H9 (cell line): ENCODE measurements around the gene DYRK3. TPM values are rescaled to one million over a fixed set of nuclear protein-coding genes. Genes with fewer than 3 reads are reported as not detected.

ENCODE experiments used
- DNase-seq: peaks from one replicate; pipeline ENCODE4 v3.0.0-alpha.2; 2017
- H2AFZ ChIP-seq: one replicate; pipeline ENCODE4 v1.6.1; 2013; ENCODE audit warnings: mild to moderate bottlenecking, low read length, control low read depth, moderate library complexity
- H2AK5ac ChIP-seq: 2 replicates; pipeline ENCODE4 v1.6.1; 2013; ENCODE audit warnings: low read length, control low read depth, mixed read lengths; ENCODE audit not compliant: insufficient read length
- H2BK120ac ChIP-seq: one replicate; pipeline ENCODE4 v1.6.1; 2013; ENCODE audit warnings: low read depth, mild to moderate bottlenecking, low read length, control low read depth, inconsistent platforms; ENCODE audit not compliant: poor library complexity, severe bottlenecking
- H2BK12ac ChIP-seq: 2 replicates; pipeline ENCODE4 v1.6.1; 2013; ENCODE audit warnings: low read length, control low read depth, mixed read lengths, low read depth; ENCODE audit not compliant: insufficient read length
- H2BK15ac ChIP-seq: 2 replicates; pipeline ENCODE4 v1.6.1; 2013; ENCODE audit warnings: low read depth, low read length, control low read depth
- H2BK20ac ChIP-seq: one replicate; pipeline ENCODE4 v1.6.1; 2013; ENCODE audit warnings: low read depth, mild to moderate bottlenecking, low read length, control low read depth, inconsistent platforms; ENCODE audit not compliant: poor library complexity, severe bottlenecking
- H2BK5ac ChIP-seq: 2 replicates; pipeline ENCODE4 v1.6.1; 2013; ENCODE audit warnings: low read length, control low read depth, mixed read lengths; ENCODE audit not compliant: insufficient read length
- H3K14ac ChIP-seq: 2 replicates; pipeline ENCODE4 v1.6.1; 2013; ENCODE audit warnings: low read length, control low read depth; ENCODE audit not compliant: insufficient read depth
- H3K18ac ChIP-seq: 2 replicates; pipeline ENCODE4 v1.6.1; 2013; ENCODE audit warnings: low read depth, mild to moderate bottlenecking, mixed read lengths, low read length, control low read depth; ENCODE audit not compliant: insufficient read length
- H3K23ac ChIP-seq: 2 replicates; pipeline ENCODE4 v1.6.1; 2013; ENCODE audit warnings: low read length, control low read depth, mixed read lengths, low read depth; ENCODE audit not compliant: insufficient read length
- H3K23me2 ChIP-seq: 2 replicates; pipeline ENCODE4 v1.6.1; 2013; ENCODE audit warnings: low read depth, mild to moderate bottlenecking, mixed read lengths, low read length, control low read depth; ENCODE audit not compliant: insufficient read length, poor library complexity, severe bottlenecking
- H3K27ac ChIP-seq: 2 replicates; pipeline ENCODE4 v1.5.1; 2013; ENCODE audit warnings: low read length, control low read depth, mixed read lengths, low read depth; ENCODE audit not compliant: insufficient read length
- H3K27me3 ChIP-seq: 2 replicates; pipeline ENCODE4 v1.6.1; 2013; ENCODE audit warnings: low read length, control low read depth, inconsistent platforms; ENCODE audit not compliant: insufficient read depth
- H3K4ac ChIP-seq: 2 replicates; pipeline ENCODE4 v1.6.1; 2013; ENCODE audit warnings: low read depth, mild to moderate bottlenecking, control low read depth, inconsistent platforms, low read length, moderate library complexity
- H3K4me1 ChIP-seq: 2 replicates; pipeline ENCODE4 v1.6.1; 2013; ENCODE audit warnings: low read length, control low read depth, inconsistent platforms; ENCODE audit not compliant: insufficient read depth
- H3K4me2 ChIP-seq: 2 replicates; pipeline ENCODE4 v1.6.1; 2013; ENCODE audit warnings: low read length, control low read depth, mixed read lengths; ENCODE audit not compliant: insufficient read length, insufficient read depth
- H3K56ac ChIP-seq: 2 replicates; pipeline ENCODE4 v1.6.1; 2013; ENCODE audit warnings: low read depth, mild to moderate bottlenecking, mixed read lengths, low read length, control low read depth; ENCODE audit not compliant: insufficient read length
- H3K79me1 ChIP-seq: 2 replicates; pipeline ENCODE4 v1.6.1; 2013; ENCODE audit warnings: low read depth, mild to moderate bottlenecking, moderate library complexity, low read length, control low read depth, inconsistent platforms; ENCODE audit not compliant: insufficient read depth, poor library complexity, severe bottlenecking
- H3K79me2 ChIP-seq: 2 replicates; pipeline ENCODE4 v1.6.1; 2013; ENCODE audit warnings: low read length, control low read depth, inconsistent platforms; ENCODE audit not compliant: insufficient read depth
- H3K9ac ChIP-seq: 2 replicates; pipeline ENCODE4 v1.6.1; 2013; ENCODE audit warnings: low read length, control low read depth, mixed read lengths; ENCODE audit not compliant: insufficient read length; ENCODE audit errors: extremely low read depth
- H3K9me3 ChIP-seq: one replicate; pipeline ENCODE4 v1.6.1; 2013; ENCODE audit warnings: low read depth, low read length, inconsistent platforms; ENCODE audit not compliant: control insufficient read depth
- H3T11ph ChIP-seq: one replicate; pipeline ENCODE4 v1.6.1; 2013; ENCODE audit warnings: mild to moderate bottlenecking, low read length, control low read depth, inconsistent platforms
- H4K20me1 ChIP-seq: one replicate; pipeline ENCODE4 v1.6.1; 2013; ENCODE audit not compliant: control insufficient read depth, insufficient read length, insufficient read depth
- H4K5ac ChIP-seq: 2 replicates; pipeline ENCODE4 v1.6.1; 2013; ENCODE audit warnings: low read depth, mild to moderate bottlenecking, mixed read lengths, low read length, control low read depth; ENCODE audit not compliant: insufficient read length
- H4K8ac ChIP-seq: replicated peaks from 2 replicates; pipeline ENCODE4 v1.6.1; 2013; ENCODE audit warnings: low read length, control low read depth, mixed read lengths, low read depth; ENCODE audit not compliant: insufficient read length
- H4K91ac ChIP-seq: 2 replicates; pipeline ENCODE4 v1.6.1; 2013; ENCODE audit warnings: low read depth, mild to moderate bottlenecking, moderate library complexity, mixed read lengths, low read length, control low read depth; ENCODE audit not compliant: insufficient read length
- H3K27ac Mint-ChIP-seq, 3 experiments: 2 replicates in 2 of 3; 3 replicates in 1 of 3; pipeline ENCODE4 v1.8.0; 2020 to 2021; ENCODE audit warnings: mixed read lengths in 3 of 3, mild to moderate bottlenecking in 1 of 3, moderate library complexity in 1 of 3
- H3K27me3 Mint-ChIP-seq: 2 replicates; pipeline ENCODE4 v1.8.0; 2021; ENCODE audit warnings: low read depth, mild to moderate bottlenecking, moderate library complexity, mixed read lengths
- H3K36me3 Mint-ChIP-seq, 3 experiments: 2 replicates in 2 of 3; 3 replicates in 1 of 3; pipeline ENCODE4 v1.8.0; 2020 to 2021; ENCODE audit warnings: low read depth in 3 of 3, mixed read lengths in 3 of 3; ENCODE audit not compliant: insufficient read depth in 1 of 3
- H3K4me1 Mint-ChIP-seq, 2 experiments: 2 replicates each; pipeline ENCODE4 v1.8.0; 2020; ENCODE audit warnings: mixed read lengths in 2 of 2
- H3K4me3 Mint-ChIP-seq, 2 experiments: 2 replicates in 1 of 2; 3 replicates in 1 of 2; pipeline ENCODE4 v1.8.0; 2020 to 2021; ENCODE audit warnings: mild to moderate bottlenecking in 2 of 2, mixed read lengths in 2 of 2, moderate library complexity in 1 of 2
- H3K9me3 Mint-ChIP-seq, 2 experiments: 2 replicates in 1 of 2; 3 replicates in 1 of 2; pipeline ENCODE4 v1.8.0; 2020; ENCODE audit warnings: mild to moderate bottlenecking in 2 of 2, mixed read lengths in 2 of 2, moderate library complexity in 1 of 2
- CTCF ChIP-seq: fragments of 200-600 bp; sonication (generic); conservative IDR thresholded peaks from 3 replicates; pipeline ENCODE4 v1.8.0; 2021; ENCODE audit warnings: antibody characterized with exemption, mild to moderate bottlenecking
- WGBS: extraction: QIAGEN DNeasy Blood & Tissue Kit; methylation state at CpG from one replicate; pipeline ENCODE4 v1.1.7; 2013; ENCODE audit warnings: missing lambda C conversion rate, low lambda C conversion rate, mixed read lengths; ENCODE audit not compliant: insufficient read length; ENCODE audit errors: extremely low coverage; 5-methylcytosine and 5-hydroxymethylcytosine counted together
- total RNA-seq: library from RNA; stranded (reverse); gene quantifications from 2 replicates; pipeline ENCODE4 v1.2.1, GENCODE V29; 2021

DYRK3 gene
- total RNA-seq, 1 experiment from 2014 or later, result 4.7 TPM

- no peaks in the 10 kb centered on the region for H3K9me3 Mint-ChIP-seq
- no CpG with 5 or more reads among the region's 4 CpGs for WGBS
- no peaks in the 10 kb centered on the region for H3K9me3 ChIP-seq
These were observed 61.7 kb downstream of the DYRK3 start for GRCh38 chr1:206696812-206697585.

More at GRCh38 chr1:206696812-206697585, 61.7 kb downstream of the DYRK3 start:
- H3K4me2 ChIP-seq, result no peak overlapping the region
- H3K18ac ChIP-seq, result no peak overlapping the region
- H3K27me3 ChIP-seq, result no peaks in the 10 kb centered on the region
- H3K79me2 ChIP-seq, result no peaks in the 10 kb centered on the region; the same call in none of the 2 replicates
- Mint-ChIP-seq H3K36me3 (peaks cover 5 to 16% (median 14%) of the 10 kb centered on the region in 3 experiments; a peak in 6 of 7 replicates), H3K27me3 (no peaks in the 10 kb centered on the region; the same call in 1 of the 2 replicates), H3K27ac (no peak overlapping the region; a peak in 1 of 7 replicates), H3K4me1 (peaks cover 58 to 61% of the 10 kb centered on the region in 2 experiments), H3K4me3 (no peak overlapping the region)
- H2BK5ac ChIP-seq, result no peak overlapping the region
- no peak overlapping the region for H2AFZ ChIP-seq
- H2BK12ac ChIP-seq, result no peak overlapping the region
- no peak overlapping the region for H4K5ac ChIP-seq
- no peak overlapping the region for H2BK120ac ChIP-seq
- H4K91ac ChIP-seq, result no peak overlapping the region
- H4K8ac ChIP-seq, result no peak overlapping the region
- no peak overlapping the region for H2BK20ac ChIP-seq
- peaks cover 8% of the 10 kb centered on the region; the same call in 1 of the 2 replicates for H3K4me1 ChIP-seq
- H3K14ac ChIP-seq, result no peak overlapping the region
- H2BK15ac ChIP-seq, result no peak overlapping the region
- H3K23me2 ChIP-seq, result no peaks in the 10 kb centered on the region
- no peak overlapping the region for H3K56ac ChIP-seq
- H4K20me1 ChIP-seq, result no peaks in the 10 kb centered on the region
- H3K79me1 ChIP-seq, result peaks cover 3% of the 10 kb centered on the region
- no peak overlapping the region for H3T11ph ChIP-seq
- DNase-seq, result no peak
- no peak overlapping the region for H3K4ac ChIP-seq
- H3K23ac ChIP-seq, result no peak overlapping the region
- H3K27ac ChIP-seq, result no peak overlapping the region
- H2AK5ac ChIP-seq, result no peak overlapping the region
- TF ChIP-seq CTCF, result no peak
- no peak overlapping the region for H3K9ac ChIP-seq
